ENCODE results near the gene PACS1.
"Not testable (repeated sequence)": the region's sequence is repeated elsewhere in the genome, so short reads cannot be mapped to it uniquely, and the experiment has no call there.

PACS1 gene

GRCh38 chr11:66112601-66113499, 42.8 kb downstream of the PACS1 start:
- DNase-seq: no peak

DNA sequence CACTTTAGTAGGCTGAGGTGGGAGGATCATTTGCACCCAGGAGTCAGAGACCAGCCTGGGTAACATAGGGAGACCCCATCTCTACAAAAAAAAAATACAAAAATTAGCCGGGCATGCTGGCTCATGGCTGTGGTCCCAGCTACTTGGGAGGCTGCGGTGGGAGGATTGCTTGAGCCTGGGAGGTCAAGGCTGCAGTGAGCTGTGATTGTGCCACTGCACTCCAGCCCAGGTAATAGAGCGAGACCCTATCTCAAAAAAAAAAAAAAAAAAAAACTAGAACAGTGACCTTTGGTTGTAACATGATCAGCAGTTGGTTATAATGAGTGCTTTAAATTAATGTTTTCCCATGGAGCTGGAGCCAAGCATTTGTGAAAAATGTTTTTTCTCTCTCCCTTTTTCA, 44.9 kb downstream of the PACS1 start:
- DNase-seq: not testable (repeated sequence)

- DNase-seq: peak; percentile 61
These were observed 45.7 kb downstream of the PACS1 start for GRCh38 chr11:66115638-66116301.

- no peak for DNase-seq
These were observed 46.7 kb downstream of the PACS1 start for GRCh38 chr11:66116576-66117361.

DNA sequence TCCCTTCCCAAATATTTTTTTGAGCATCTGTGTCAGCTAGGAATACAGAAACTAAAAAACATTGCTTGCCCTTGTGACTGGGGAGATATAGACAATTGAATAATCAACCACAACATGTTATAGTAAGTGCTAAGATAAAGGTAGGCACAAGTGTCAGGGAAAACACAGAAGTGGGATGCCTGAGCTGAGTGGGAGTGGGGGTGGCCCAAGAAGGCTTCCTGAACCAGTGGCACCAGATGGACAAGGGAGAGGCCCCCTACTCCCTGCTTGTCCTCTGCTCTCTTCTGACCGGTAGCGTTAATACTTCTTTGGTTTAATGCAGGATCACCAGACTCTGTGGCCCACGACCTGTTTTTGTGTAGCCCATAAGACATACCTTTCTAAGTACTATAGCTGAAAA, 48.8 kb downstream of the PACS1 start:
- no peak for DNase-seq

GRCh38 chr11:66119348-66120133, 49.5 kb downstream of the PACS1 start:
- DNase-seq: no peak

DNA sequence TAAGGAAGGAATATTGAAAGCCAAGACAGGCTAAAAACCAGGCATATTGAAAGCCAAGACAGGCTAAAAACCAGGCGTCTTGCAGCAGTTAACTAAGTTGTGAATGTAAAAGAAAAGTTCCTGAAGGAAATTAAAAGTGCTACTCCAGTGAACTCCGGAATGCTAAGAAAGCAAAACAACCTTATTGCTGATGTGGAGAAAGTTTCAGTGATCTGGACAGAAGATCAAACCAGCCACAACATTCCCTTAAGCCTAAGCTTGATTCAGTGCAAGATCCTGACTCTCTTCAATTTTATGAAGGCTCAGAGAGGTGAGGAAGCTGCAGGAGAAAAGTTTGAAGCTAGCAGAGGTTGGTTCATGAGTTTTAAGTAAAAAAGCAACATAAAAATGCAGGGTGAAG, 51.4 kb downstream of the PACS1 start:
- DNase-seq: no peak

DNA sequence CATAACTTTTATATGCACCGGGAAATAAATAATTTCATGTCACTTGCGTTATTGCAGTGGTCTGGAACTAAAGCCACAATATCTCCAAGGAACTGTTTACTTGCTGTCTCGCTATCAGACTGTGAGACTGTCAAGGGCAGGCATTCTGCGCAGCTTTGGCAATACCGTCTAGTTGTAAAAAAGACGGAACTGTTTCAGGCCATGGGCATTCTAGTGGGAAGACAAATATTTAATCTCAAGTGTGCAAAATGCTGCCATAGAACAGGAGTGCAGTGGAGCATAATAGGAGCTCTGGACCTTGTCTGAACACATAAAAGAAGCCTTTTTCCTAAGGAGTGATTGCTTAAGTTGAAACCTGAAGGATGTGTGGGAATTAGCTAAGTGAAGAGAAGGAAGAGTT, 53.8 kb downstream of the PACS1 start:
- DNase-seq: no peak

- no peak for DNase-seq
These were observed 54.5 kb downstream of the PACS1 start for GRCh38 chr11:66124564-66124963.

- DNase-seq: peak; percentile 55
These were observed 56.0 kb downstream of the PACS1 start for GRCh38 chr11:66126064-66126463.

- DNase-seq: peak; percentile 69
These were observed 56.9 kb downstream of the PACS1 start for GRCh38 chr11:66126808-66127555.

GRCh38 chr11:66130978-66131377, 60.9 kb downstream of the PACS1 start:
- DNase-seq: no peak

DNA sequence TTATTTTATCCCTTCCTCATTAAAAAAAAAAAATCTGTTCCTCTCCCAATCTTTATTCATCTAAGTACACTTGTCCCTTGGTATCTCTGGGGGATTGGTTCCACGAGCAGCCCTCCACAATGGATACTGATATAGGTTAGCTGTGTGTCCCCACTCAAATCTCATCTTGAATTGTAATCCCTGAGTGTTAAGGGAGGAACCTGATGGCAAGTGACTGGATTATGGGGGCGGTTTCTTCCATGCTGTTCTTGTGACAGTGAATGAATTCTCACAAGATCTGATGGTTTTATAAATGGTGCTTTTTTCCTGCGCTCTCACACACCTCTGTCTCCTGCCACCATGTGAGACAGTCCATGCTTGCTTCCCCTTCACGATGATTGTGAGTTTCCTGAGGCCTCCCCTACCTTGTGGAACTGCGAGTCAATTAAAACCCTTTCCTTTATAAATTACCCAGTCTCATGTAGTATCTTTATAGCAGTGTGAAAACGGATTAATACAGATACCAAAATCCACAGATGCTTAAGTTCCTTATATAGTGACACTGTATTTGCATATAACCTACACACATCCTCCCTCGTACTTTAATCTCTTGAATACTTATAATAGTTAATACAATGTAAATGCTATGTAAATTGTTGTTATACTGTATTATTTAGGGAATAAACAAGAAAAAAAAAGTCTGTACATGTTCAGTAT, 62.0 kb downstream of the PACS1 start:
- no peak for DNase-seq

DNA sequence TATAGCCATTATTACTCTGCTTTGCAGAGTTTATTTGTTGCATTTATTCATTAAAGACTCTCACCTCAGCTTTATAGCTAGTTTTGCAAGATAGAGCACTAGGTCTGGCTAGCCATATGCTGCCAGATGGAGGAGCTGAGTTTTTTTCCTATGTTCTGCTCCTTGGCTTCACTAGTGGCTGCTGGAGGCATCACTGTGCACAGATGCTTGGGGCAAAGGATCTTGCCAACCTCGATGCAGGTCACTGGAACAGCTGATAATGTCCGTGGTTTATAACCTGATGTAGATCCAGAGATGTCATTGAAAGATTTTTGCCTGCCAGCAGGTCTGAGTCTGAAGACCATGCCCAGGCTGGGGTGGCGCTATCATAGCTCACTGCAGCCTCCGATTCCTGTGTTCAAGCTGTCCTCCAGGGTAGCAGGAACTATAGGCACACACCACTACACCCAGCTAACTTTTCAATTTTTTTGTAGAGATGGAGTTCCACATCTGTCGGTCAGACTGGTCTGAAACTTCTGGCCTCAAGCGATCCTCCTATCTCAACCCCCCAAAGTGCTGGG, 63.2 kb downstream of the PACS1 start:
- DNase-seq: no peak

DNA sequence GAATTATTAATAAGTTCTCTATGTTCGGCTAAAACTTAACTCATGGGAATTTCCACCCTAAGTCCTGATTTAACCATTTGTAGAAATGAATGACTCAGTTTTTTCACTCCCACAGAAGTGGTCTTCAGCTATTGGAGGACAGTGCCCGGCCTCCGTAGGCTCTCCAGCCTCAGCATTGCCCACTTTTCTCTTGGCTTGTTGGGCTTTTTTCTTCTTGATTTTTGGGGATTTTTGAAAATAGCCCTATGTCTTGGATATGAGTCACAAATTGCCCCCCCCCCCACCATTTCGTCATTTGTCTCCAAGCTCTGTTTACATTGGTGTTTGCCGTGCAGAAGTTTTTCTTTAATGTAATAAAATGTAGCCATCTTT, 66.7 kb downstream of the PACS1 start:
- DNase-seq: no peak

DNA sequence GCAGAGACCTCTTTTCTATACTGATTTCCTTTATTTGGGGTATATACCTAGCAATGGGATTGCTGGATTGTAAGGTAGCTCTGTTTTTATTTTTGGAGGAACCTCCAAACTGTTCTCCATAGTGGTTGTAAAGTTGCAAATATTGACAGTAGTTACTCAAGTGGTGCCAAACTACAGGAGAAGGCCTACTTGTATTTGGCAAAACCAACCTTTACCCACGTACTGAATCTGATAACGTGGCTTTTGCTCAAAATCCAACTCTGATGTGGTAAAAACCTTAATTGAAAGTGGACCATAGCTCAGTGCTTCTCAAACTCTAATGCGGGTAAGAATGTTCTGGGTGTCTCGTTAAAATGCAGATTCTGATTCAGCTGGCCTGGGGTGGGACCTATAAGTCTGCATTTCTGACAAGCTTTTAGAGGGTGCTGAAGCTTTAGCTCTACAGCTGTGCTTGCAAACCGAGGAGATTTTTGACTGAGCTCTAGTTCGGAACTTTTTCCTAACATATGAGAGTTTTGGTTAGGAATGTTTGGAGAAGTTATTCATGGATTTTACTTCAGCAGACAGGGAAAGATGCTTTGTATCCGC, 69.8 kb downstream of the PACS1 start:
- no peak for DNase-seq

- DNase-seq: no peak
These were observed 72.5 kb downstream of the PACS1 start for GRCh38 chr11:66142370-66143263.

GRCh38 chr11:66143264-66143566, 73.1 kb downstream of the PACS1 start:
- DNase-seq: no peak

DNA sequence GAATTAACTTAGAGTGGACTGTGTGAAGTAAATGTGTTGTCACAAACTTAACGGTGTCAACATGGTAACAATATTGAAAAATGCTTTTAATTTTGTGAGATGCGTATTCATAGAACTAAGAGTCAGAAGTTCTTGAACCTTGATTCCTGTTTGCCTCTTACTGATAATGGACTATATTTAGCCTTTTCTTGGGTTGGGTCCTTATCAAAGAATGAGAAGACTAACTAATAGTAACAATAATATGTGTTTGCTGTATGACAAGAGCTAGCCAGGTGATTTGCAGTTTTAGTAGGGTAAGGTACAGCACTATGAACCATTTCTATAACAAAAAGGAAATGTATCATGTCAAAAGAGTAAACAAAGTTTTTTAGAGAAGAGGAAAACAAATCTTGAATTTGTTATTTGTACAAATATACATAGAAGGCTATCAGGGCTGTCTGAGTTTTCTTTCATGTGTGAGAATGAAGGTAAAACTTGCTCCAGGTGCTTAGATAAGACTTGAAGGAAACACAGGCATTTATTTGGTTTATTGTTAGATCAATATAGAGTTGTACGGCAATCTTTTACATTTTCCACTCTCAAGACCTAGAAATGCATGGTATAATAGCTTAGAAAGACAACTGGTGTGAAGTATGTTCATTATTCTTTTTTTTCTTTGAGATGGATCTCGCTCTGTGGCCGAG, 74.1 kb downstream of the PACS1 start:
- DNase-seq: no peak

Measured in activated CD4-positive, alpha-beta T cell treated with anti-CD3 and anti-CD28 coated beads, Interleukin-2, amount 50 U/mL, for 16 hours (primary cell).